ENCODE data around the gene RASSF5. TPM values are rescaled to one million over a fixed set of nuclear protein-coding genes. Genes with fewer than 3 reads are reported as not detected.

Gene RASSF5
- total and polyA plus RNA-seq, 2 of the 13 experiments (the other 11 are each of a cell fraction or from before 2014, with no cell fraction given), result 0.18 to 0.40 TPM

GRCh38 chr1:206556047-206556749 lies 48.9 kb downstream of the RASSF5 start:
- Histone ChIP-seq H3K27ac (ENCODE audit: extremely low read length, insufficient read depth, low read length) (no peak overlapping the region), H2AFZ (ENCODE audit: low read length) (no peak overlapping the region), H4K20me1 (ENCODE audit: insufficient read depth, low read length) (peaks cover 5% of the 10 kb centered on the region; the same call in 1 of the 2 replicates), H3K79me2 (ENCODE audit: insufficient read depth, low read length) (no peaks in the 10 kb centered on the region), H3K9ac (ENCODE audit: insufficient read depth, low read depth, low read length) (no peak overlapping the region), H3K4me3 (replicated peaks in 1 of 3; ENCODE audit: insufficient read depth in 1 of 3, low read depth in 2 of 3, low read length in 3 of 3) (peak overlapping the region in 2 of 3 experiments; percentile 24 to 62; a peak in 2 of 6 replicates), H3K36me3 (replicated peaks in 1 of 2; ENCODE audit: control insufficient read depth in 1 of 2, insufficient read depth in 2 of 2, low read length in 2 of 2) (no peaks in the 10 kb centered on the region), H3K27me3 (ENCODE audit: control insufficient read depth in 1 of 2, insufficient read depth in 2 of 2, low read length in 2 of 2) (peaks cover 1 to 28% of the 10 kb centered on the region in 2 experiments; a peak in 4 of 5 replicates), H3K9me3 (ENCODE audit: low read length) (no peaks in the 10 kb centered on the region), H3K4me1 (ENCODE audit: insufficient read depth, low read length) (peaks cover 52% of the 10 kb centered on the region), H3K4me2 (ENCODE audit: low read depth, low read length) (peak overlapping the region; percentile 80)
- DNase-seq (ENCODE audit: low spot score) (peak; percentile 68), FAIRE-seq (no peak), ATAC-seq (peak; percentile 81)
- intact Hi-C loops (cut with micrococcal nuclease; ENCODE audit: unreplicated experiment), result no loop called here
- ChIA-PET CTCF (ENCODE audit: low intra/inter-chr PET ratio, low total read pairs) (no interaction called here), POLR2A (no interaction called here)
- in situ Hi-C loops (cut with HindIII; ENCODE audit: extremely low pct_ligation_motif_present, low pct_unique_long_range_greater_than_20kb), result no loop called here
- WGBS (ENCODE audit: low lambda C conversion rate), result 3% methylated on average over 4 of the region's 7 CpGs
- no TSS peak for BruUV-seq (replicated peaks)
- TF ChIP-seq ZNF572 (CRISPR knock-in tag; IDR thresholded peaks at IDR 0.05) (no peak), ZNF296 (CRISPR knock-in tag; conservative IDR thresholded peaks at IDR 0.05) (no peak), ZNF569 (CRISPR knock-in tag; IDR thresholded peaks at IDR 0.05; ENCODE audit: borderline replicate concordance) (no peak), BCLAF1 (IDR thresholded peaks at IDR 0.05) (no peak), CSRNP2 (CRISPR knock-in tag; conservative IDR thresholded peaks at IDR 0.05; ENCODE audit: low read depth) (no peak), FOXK2 (IDR thresholded peaks at IDR 0.05) (no peak), HOXD1 (CRISPR knock-in tag; IDR thresholded peaks at IDR 0.05) (no peak), MEIS2 (CRISPR knock-in tag; IDR thresholded peaks at IDR 0.05) (no peak), ZNF326 (CRISPR knock-in tag; IDR thresholded peaks at IDR 0.05; ENCODE audit: borderline replicate concordance) (no peak), ARID4A (CRISPR knock-in tag; IDR thresholded peaks at IDR 0.05; ENCODE audit: borderline replicate concordance) (no peak), ATF3 (CRISPR knock-in tag; IDR thresholded peaks at IDR 0.05) (no peak)
